T-cell (primary cell): ENCODE data around the gene NOLC1. TPM values are rescaled to one million over a fixed set of nuclear protein-coding genes. Genes with fewer than 3 reads are reported as not detected.
A peak's percentile ranks its signal among the peaks of the same experiment; 100 is the strongest.

Experiments used
- ATAC-seq, 4 experiments: fragments of 200-7000 bp in 3 of 4; fragments of 150-1000 bp in 1 of 4; cut with Tn5 transposase; replicated peaks in 1 of 4; 1 replicate in 3 of 4; 2 replicates in 1 of 4; pipeline ENCODE4 v1.10.0; 2021; ENCODE audit warnings: moderate library complexity in 3 of 4, mild to moderate bottlenecking in 2 of 4, moderate number of reproducible peaks in 1 of 4
- CTCF ChIA-PET, 2 donors: fragments of 300-600 bp; sonication (Branson Sonifier 250); formaldehyde crosslinking; loops; one replicate each; lab custom pipeline; 2022; ENCODE audit warnings: antibody characterized with exemption in 2 of 2; lab: Charles Lee
- POLR2A ChIA-PET, 2 donors: fragments of 300-600 bp; sonication (Branson Sonifier 250); formaldehyde crosslinking; loops; one replicate each; lab custom pipeline; 2022; ENCODE audit warnings: antibody characterized with exemption in 2 of 2; lab: Charles Lee
- DNase-seq, 35 experiments: peaks; one replicate each; pipeline versions ENCODE4 v3.0.0 to v3.0.0-alpha.2; 2013 to 2023
- H3K27ac ChIP-seq: one replicate; pipeline ENCODE4 v1.5.1; 2013; ENCODE audit warnings: low read length
- H3K27me3 ChIP-seq, 2 experiments: replicated peaks in 1 of 2; 1 replicate in 1 of 2; 2 replicates in 1 of 2; pipeline versions ENCODE4 v1.6.1 to v1.7.0; 2013; ENCODE audit warnings: low read length in 1 of 2, mixed read lengths in 1 of 2; ENCODE audit not compliant: control insufficient read depth in 2 of 2, insufficient read depth in 2 of 2; ENCODE audit errors: extremely low read depth in 1 of 2
- H3K36me3 ChIP-seq, 2 donors: 1 replicate in 1 of 2; 2 replicates in 1 of 2; pipeline versions ENCODE4 v1.6.1 to v1.7.0; 2013; ENCODE audit warnings: low read length in 1 of 2; ENCODE audit not compliant: control insufficient read depth in 2 of 2, insufficient read depth in 1 of 2; ENCODE audit errors: extremely low read depth in 1 of 2
- H3K4me1 ChIP-seq, 2 experiments: 1 replicate in 1 of 2; 2 replicates in 1 of 2; pipeline versions ENCODE4 v1.6.1 to v1.7.0; 2013; ENCODE audit warnings: low read length in 2 of 2, mixed read lengths in 1 of 2; ENCODE audit not compliant: insufficient read depth in 2 of 2, control insufficient read depth in 1 of 2; ENCODE audit errors: extremely low read depth in 1 of 2
- H3K4me3 ChIP-seq, 2 donors: 1 replicate in 1 of 2; 2 replicates in 1 of 2; pipeline versions ENCODE4 v1.5.1 to v1.7.0; 2013; ENCODE audit warnings: mild to moderate bottlenecking in 2 of 2, low read length in 1 of 2, moderate library complexity in 1 of 2; ENCODE audit not compliant: control insufficient read depth in 1 of 2; ENCODE audit errors: extremely low read depth in 1 of 2
- H3K9me3 ChIP-seq: 2 replicates; pipeline ENCODE4 v1.7.0; 2013
- H3K27ac Mint-ChIP-seq, 2 donors: one replicate each; pipeline ENCODE4 v1.8.0; 2020 to 2021; ENCODE audit warnings: mild to moderate bottlenecking in 2 of 2, mixed read lengths in 2 of 2
- H3K27me3 Mint-ChIP-seq, 2 donors: one replicate each; pipeline ENCODE4 v1.8.0; 2021 to 2022; ENCODE audit warnings: mixed read lengths in 2 of 2
- H3K36me3 Mint-ChIP-seq: one replicate; pipeline ENCODE4 v1.8.0; 2021; ENCODE audit warnings: mixed read lengths
- H3K4me1 Mint-ChIP-seq, 3 donors: one replicate each; pipeline ENCODE4 v1.8.0; 2020 to 2022; ENCODE audit warnings: mixed read lengths in 3 of 3, mild to moderate bottlenecking in 1 of 3
- H3K4me3 Mint-ChIP-seq, 3 donors: one replicate each; pipeline ENCODE4 v1.8.0; 2020 to 2022; ENCODE audit warnings: mild to moderate bottlenecking in 3 of 3, mixed read lengths in 3 of 3, moderate library complexity in 3 of 3
- H3K9me3 Mint-ChIP-seq, 3 donors: one replicate each; pipeline ENCODE4 v1.8.0; 2020 to 2022; ENCODE audit warnings: mixed read lengths in 3 of 3
- WGBS: methylation state at CpG from one replicate; pipeline ENCODE4 v1.1.5; 2013; ENCODE audit warnings: missing lambda C conversion rate; ENCODE audit not compliant: insufficient coverage; 5-methylcytosine and 5-hydroxymethylcytosine counted together
- total RNA-seq, 35 experiments: library from RNA in 6 of 35; stranded (reverse) in 6 of 35; fragments of 120-200 nt in 1 of 35; gene quantifications; one replicate each; pipeline versions ENCODE4 v1.2.1 to v1.2.4 and lab custom pipeline; 2013 to 2026

NOLC1 gene
- total RNA-seq, 5 donors from 2014 or later (not counting 1 experiment from before 2014, with no cell fraction given): 40.7 to 69.8 (median 62.4) TPM

- H3K4me1 ChIP-seq: peaks cover 3 to 14% of the 10 kb centered on the region in 2 experiments
- ATAC-seq (no peak), DNase-seq (no peak)
- H3K27ac ChIP-seq: no peak overlapping the region
- WGBS: 94% methylated on average over 13 of the region's 15 CpGs
- no peaks in the 10 kb centered on the region for H3K9me3 ChIP-seq
- ChIA-PET POLR2A (interaction anchor here in 1 of 2 donors (0.5 kb wide), 1 partner anchor 308 kb away, joined by 12 read pairs; no protein-coding TSS in a partner anchor), CTCF (interaction anchor here (0.5 to 0.6 kb wide), 2 partner anchors 301 to 1346 kb away, joined by 3 to 4 read pairs; no protein-coding TSS in a partner anchor)
- peaks cover 22 to 26% (median 26%) of the 10 kb centered on the region in 3 donors for H3K4me1 Mint-ChIP-seq
- peaks cover 49% of the 10 kb centered on the region for H3K36me3 Mint-ChIP-seq
- H3K27ac Mint-ChIP-seq: peak overlapping the region in 1 of 2 donors; percentile 23
- no peak overlapping the region for H3K4me3 Mint-ChIP-seq
- H3K27me3 ChIP-seq: no peaks in the 10 kb centered on the region
- H3K27me3 Mint-ChIP-seq: no peaks in the 10 kb centered on the region
- no peak overlapping the region for H3K4me3 ChIP-seq
- peaks cover 25 to 59% of the 10 kb centered on the region in 2 donors for H3K36me3 ChIP-seq
- H3K9me3 Mint-ChIP-seq: no peaks in the 10 kb centered on the region
These were observed 12.7 kb upstream of the NOLC1 start for GRCh38 chr10:102139281-102140110.

GRCh38 chr10:102140218-102140617 is 12.0 kb upstream of the NOLC1 start:
- Mint-ChIP-seq H3K4me1 (peaks cover 15 to 19% (median 18%) of the 10 kb centered on the region in 3 donors), H3K27me3 (no peaks in the 10 kb centered on the region), H3K9me3 (no peaks in the 10 kb centered on the region), H3K27ac (no peak overlapping the region), H3K36me3 (peaks cover 54% of the 10 kb centered on the region), H3K4me3 (no peak overlapping the region)
- Histone ChIP-seq H3K4me1 (peaks cover 0 to 10% of the 10 kb centered on the region in 2 experiments), H3K36me3 (peaks cover 25 to 65% of the 10 kb centered on the region in 2 donors), H3K27me3 (no peaks in the 10 kb centered on the region), H3K9me3 (no peaks in the 10 kb centered on the region), H3K4me3 (no peak overlapping the region), H3K27ac (no peak overlapping the region)
- DNase-seq (no peak), ATAC-seq (peak in 1 of 4 experiments; percentile 14)
- 86% methylated on average over 4 of the region's 4 CpGs for WGBS
- ChIA-PET POLR2A (interaction anchor here in 1 of 2 donors (0.6 kb wide), 1 partner anchor 29 kb away, joined by 5 read pairs; no protein-coding TSS in a partner anchor), CTCF (interaction anchor here in 1 of 2 donors (0.6 kb wide), 1 partner anchor 300 kb away, joined by 3 read pairs; no protein-coding TSS in a partner anchor)

- peaks cover 6 to 12% (median 11%) of the 10 kb centered on the region in 3 donors for H3K4me1 Mint-ChIP-seq
- H3K27me3 Mint-ChIP-seq: no peaks in the 10 kb centered on the region
- no peak overlapping the region for H3K4me3 ChIP-seq
- no peaks in the 10 kb centered on the region for H3K9me3 ChIP-seq
- H3K36me3 Mint-ChIP-seq: peaks cover 59% of the 10 kb centered on the region
- peaks cover 0 to 7% of the 10 kb centered on the region in 2 experiments for H3K4me1 ChIP-seq
- no peak overlapping the region for H3K4me3 Mint-ChIP-seq
- 93% methylated on average over 5 of the region's 5 CpGs for WGBS
- peaks cover 25 to 69% of the 10 kb centered on the region in 2 donors for H3K36me3 ChIP-seq
- no peak overlapping the region for H3K27ac ChIP-seq
- ATAC-seq: no peak
- DNase-seq: no peak
- ChIA-PET POLR2A (no interaction called here), CTCF (no interaction called here)
- H3K27me3 ChIP-seq: no peaks in the 10 kb centered on the region
- H3K27ac Mint-ChIP-seq: peak overlapping the region in 1 of 2 donors; percentile 5
- no peaks in the 10 kb centered on the region for H3K9me3 Mint-ChIP-seq
These were observed 11.2 kb upstream of the NOLC1 start for GRCh38 chr10:102140913-102141540.

- H3K4me3 Mint-ChIP-seq: no peak overlapping the region
- H3K27me3 ChIP-seq: no peaks in the 10 kb centered on the region
- no peak overlapping the region for H3K27ac ChIP-seq
- ChIA-PET CTCF (no interaction called here), POLR2A (no interaction called here)
- peaks cover 3 to 8% (median 6%) of the 10 kb centered on the region in 3 donors for H3K4me1 Mint-ChIP-seq
- H3K36me3 Mint-ChIP-seq: peaks cover 60% of the 10 kb centered on the region
- peaks cover 0 to 3% of the 10 kb centered on the region in 2 experiments for H3K4me1 ChIP-seq
- ATAC-seq (no peak), DNase-seq (no peak)
- no peaks in the 10 kb centered on the region for H3K27me3 Mint-ChIP-seq
- peak overlapping the region in 1 of 2 donors; percentile 5 for H3K27ac Mint-ChIP-seq
- no peaks in the 10 kb centered on the region for H3K9me3 ChIP-seq
- 100% methylated on average over 3 of the region's 4 CpGs for WGBS
- H3K4me3 ChIP-seq: no peak overlapping the region
- H3K36me3 ChIP-seq: peaks cover 25 to 72% of the 10 kb centered on the region in 2 donors
- no peaks in the 10 kb centered on the region for H3K9me3 Mint-ChIP-seq
These were observed 10.5 kb upstream of the NOLC1 start for GRCh38 chr10:102141583-102142107.

GRCh38 chr10:102146971-102147428 is 5.2 kb upstream of the NOLC1 start:
- Mint-ChIP-seq H3K27me3 (no peaks in the 10 kb centered on the region), H3K27ac (peak overlapping the region in 1 of 2 donors; percentile 8), H3K4me3 (no peak overlapping the region), H3K36me3 (peaks cover 45% of the 10 kb centered on the region), H3K9me3 (no peaks in the 10 kb centered on the region), H3K4me1 (peaks cover 9 to 10% (median 9%) of the 10 kb centered on the region in 3 donors)
- 93% methylated on average over 17 of the region's 17 CpGs for WGBS
- no peak for ATAC-seq
- ChIA-PET CTCF (no interaction called here), POLR2A (no interaction called here)
- Histone ChIP-seq H3K27me3 (no peaks in the 10 kb centered on the region), H3K27ac (no peak overlapping the region), H3K4me1 (peaks cover 0 to 5% of the 10 kb centered on the region in 2 experiments), H3K4me3 (no peak overlapping the region), H3K9me3 (no peaks in the 10 kb centered on the region), H3K36me3 (peaks cover 15 to 58% of the 10 kb centered on the region in 2 donors)
- DNase-seq: no peak

- Mint-ChIP-seq H3K4me3 (no peak overlapping the region), H3K9me3 (no peaks in the 10 kb centered on the region), H3K4me1 (peaks cover 11 to 14% (median 14%) of the 10 kb centered on the region in 3 donors), H3K27ac (peak overlapping the region in 1 of 2 donors; percentile 8), H3K36me3 (peaks cover 45% of the 10 kb centered on the region), H3K27me3 (no peaks in the 10 kb centered on the region)
- H3K4me3 ChIP-seq: no peak overlapping the region
- peaks cover 0 to 7% of the 10 kb centered on the region in 2 experiments for H3K4me1 ChIP-seq
- no peak overlapping the region for H3K27ac ChIP-seq
- DNase-seq (no peak), ATAC-seq (no peak)
- ChIA-PET POLR2A (no interaction called here), CTCF (no interaction called here)
- no peaks in the 10 kb centered on the region for H3K9me3 ChIP-seq
- WGBS: no CpG with 5 or more reads among the region's 1 CpG
- H3K27me3 ChIP-seq: no peaks in the 10 kb centered on the region
- peaks cover 15 to 56% of the 10 kb centered on the region in 2 donors for H3K36me3 ChIP-seq
These were observed 4.6 kb upstream of the NOLC1 start for GRCh38 chr10:102147561-102147960.
